Measurements from ENCODE around the gene ZC3H13. TPM values are rescaled to one million over a fixed set of nuclear protein-coding genes. Genes with fewer than 3 reads are reported as not detected.

The ZC3H13 gene
- polyA plus RNA-seq, 1 donor from 2014 or later = 19.5 TPM

DNA sequence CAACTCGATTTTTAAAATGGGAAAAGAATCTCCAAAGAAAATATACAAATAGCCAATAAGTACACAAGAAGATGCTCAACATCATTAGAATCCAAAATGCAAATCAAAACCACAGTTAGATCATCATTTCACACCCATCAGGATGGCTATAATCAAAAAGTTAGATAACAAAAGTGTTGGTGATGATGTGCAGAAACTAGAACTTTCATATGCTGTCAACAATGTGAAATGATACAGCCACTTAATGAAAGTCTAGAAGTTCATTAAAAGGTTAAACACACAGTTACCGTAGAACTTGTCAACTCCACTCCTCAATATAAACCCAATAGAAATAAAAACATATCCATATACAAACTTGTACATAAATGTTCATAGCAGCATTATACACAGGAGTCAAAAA lies 11.8 kb downstream of the ZC3H13 start:
- no peak overlapping the region for H2AFZ ChIP-seq (ENCODE audit: low read depth, low read length)
- no peaks in the 10 kb centered on the region for H3F3A ChIP-seq (ENCODE audit: insufficient read depth, low read length, poor library complexity, severe bottlenecking)
- no peak overlapping the region for H3K27ac ChIP-seq (ENCODE audit: low read length)
- H3K9me3 ChIP-seq (ENCODE audit: low read length) = no peaks in the 10 kb centered on the region
- H3K4me3 ChIP-seq (ENCODE audit: low read length) = no peak overlapping the region
- no peak overlapping the region for H3K4me2 ChIP-seq (ENCODE audit: low read length)
- no peaks in the 10 kb centered on the region for H3K9me2 ChIP-seq (ENCODE audit: insufficient read depth, low read length)
- no peak overlapping the region for H3K9ac ChIP-seq (ENCODE audit: low read length)
- H3K36me3 ChIP-seq (ENCODE audit: insufficient read depth, low read length) = peaks cover 4% of the 10 kb centered on the region
- no peak for TF ChIP-seq EZH2 (IDR thresholded peaks at IDR 0.05; ENCODE audit: borderline replicate concordance, insufficient read depth, low read length, poor library complexity, severe bottlenecking)
- no peak for TF ChIP-seq RAD21 (conservative IDR thresholded peaks at IDR 0.05)
- TF ChIP-seq REST (IDR thresholded peaks at IDR 0.05; ENCODE audit: borderline replicate concordance) = no peak
- TF ChIP-seq, protein P1, sequence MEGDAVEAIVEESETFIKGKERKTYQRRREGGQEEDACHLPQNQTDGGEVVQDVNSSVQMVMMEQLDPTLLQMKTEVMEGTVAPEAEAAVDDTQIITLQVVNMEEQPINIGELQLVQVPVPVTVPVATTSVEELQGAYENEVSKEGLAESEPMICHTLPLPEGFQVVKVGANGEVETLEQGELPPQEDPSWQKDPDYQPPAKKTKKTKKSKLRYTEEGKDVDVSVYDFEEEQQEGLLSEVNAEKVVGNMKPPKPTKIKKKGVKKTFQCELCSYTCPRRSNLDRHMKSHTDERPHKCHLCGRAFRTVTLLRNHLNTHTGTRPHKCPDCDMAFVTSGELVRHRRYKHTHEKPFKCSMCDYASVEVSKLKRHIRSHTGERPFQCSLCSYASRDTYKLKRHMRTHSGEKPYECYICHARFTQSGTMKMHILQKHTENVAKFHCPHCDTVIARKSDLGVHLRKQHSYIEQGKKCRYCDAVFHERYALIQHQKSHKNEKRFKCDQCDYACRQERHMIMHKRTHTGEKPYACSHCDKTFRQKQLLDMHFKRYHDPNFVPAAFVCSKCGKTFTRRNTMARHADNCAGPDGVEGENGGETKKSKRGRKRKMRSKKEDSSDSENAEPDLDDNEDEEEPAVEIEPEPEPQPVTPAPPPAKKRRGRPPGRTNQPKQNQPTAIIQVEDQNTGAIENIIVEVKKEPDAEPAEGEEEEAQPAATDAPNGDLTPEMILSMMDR (IDR thresholded peaks at IDR 0.05; ENCODE audit: poor library complexity, severe bottlenecking) = no peak
- no peak for TF ChIP-seq SMC3 (conservative IDR thresholded peaks at IDR 0.05; ENCODE audit: poor library complexity)
- TF ChIP-seq EP300 (conservative IDR thresholded peaks at IDR 0.05; ENCODE audit: poor library complexity, severe bottlenecking) = no peak
- H3K27me3 ChIP-seq (ENCODE audit: insufficient read depth, low read depth, low read length) = no peaks in the 10 kb centered on the region
- H4K20me1 ChIP-seq (ENCODE audit: insufficient read depth) = no peaks in the 10 kb centered on the region
- peaks cover 37% of the 10 kb centered on the region for H3K79me2 ChIP-seq (replicated peaks; ENCODE audit: insufficient read depth, low read length)

GRCh38 chr13:46039411-46040182 lies 12.9 kb downstream of the ZC3H13 start:
- Histone ChIP-seq H4K20me1 (ENCODE audit: insufficient read depth) (no peaks in the 10 kb centered on the region), H3K27ac (ENCODE audit: low read length) (no peak overlapping the region), H3K4me2 (ENCODE audit: low read length) (no peak overlapping the region), H3K9me3 (ENCODE audit: low read length) (no peaks in the 10 kb centered on the region), H3K79me2 (replicated peaks; ENCODE audit: insufficient read depth, low read length) (peaks cover 25% of the 10 kb centered on the region), H3K9ac (ENCODE audit: low read length) (no peak overlapping the region), H3K27me3 (ENCODE audit: insufficient read depth, low read depth, low read length) (no peaks in the 10 kb centered on the region), H3K4me3 (ENCODE audit: low read length) (no peak overlapping the region), H3K36me3 (ENCODE audit: insufficient read depth, low read length) (peaks cover 4% of the 10 kb centered on the region), H3F3A (ENCODE audit: insufficient read depth, low read length, poor library complexity, severe bottlenecking) (no peaks in the 10 kb centered on the region), H3K9me2 (ENCODE audit: insufficient read depth, low read length) (no peaks in the 10 kb centered on the region), H2AFZ (ENCODE audit: low read depth, low read length) (no peak overlapping the region)
- no peak for TF ChIP-seq MXI1 (conservative IDR thresholded peaks at IDR 0.05; ENCODE audit: poor library complexity, severe bottlenecking)
- TF ChIP-seq POLR2AphosphoS5 (IDR thresholded peaks at IDR 0.05) = no peak
- TF ChIP-seq RAD21 (conservative IDR thresholded peaks at IDR 0.05) = no peak
- TF ChIP-seq EZH2 (IDR thresholded peaks at IDR 0.05; ENCODE audit: borderline replicate concordance, insufficient read depth, low read length, poor library complexity, severe bottlenecking) = no peak
- TF ChIP-seq REST (IDR thresholded peaks at IDR 0.05; ENCODE audit: borderline replicate concordance) = no peak
- no peak for TF ChIP-seq SMC3 (conservative IDR thresholded peaks at IDR 0.05; ENCODE audit: poor library complexity)
- no peak for TF ChIP-seq EP300 (conservative IDR thresholded peaks at IDR 0.05; ENCODE audit: poor library complexity, severe bottlenecking)
- TF ChIP-seq, protein P1 (IDR thresholded peaks at IDR 0.05; ENCODE audit: poor library complexity, severe bottlenecking) = no peak
- no peak for TF ChIP-seq TAF1 (IDR thresholded peaks at IDR 0.05; ENCODE audit: low read depth)
